Measurements from ENCODE around the gene CD37. TPM values are rescaled to one million over a fixed set of nuclear protein-coding genes. Genes with fewer than 3 reads are reported as not detected.
A peak's percentile ranks its signal among the peaks of the same experiment; 100 is the strongest.

The CD37 gene
- total RNA-seq, 1 experiment from 2014 or later, result not detected

GRCh38 chr19:49295208-49295880, 39.9 kb upstream of the CD37 start:
- Histone ChIP-seq H3K14ac (ENCODE audit: insufficient read depth, low read length) (no peak overlapping the region), H3K9ac (ENCODE audit: extremely low read depth, insufficient read length, low read length) (no peak overlapping the region), H2BK15ac (ENCODE audit: low read depth, low read length) (no peak overlapping the region), H4K20me1 (ENCODE audit: control insufficient read depth, insufficient read depth, insufficient read length) (no peaks in the 10 kb centered on the region), H3K27me3 (ENCODE audit: insufficient read depth, low read length) (no peaks in the 10 kb centered on the region), H3K4ac (ENCODE audit: low read depth, low read length) (no peak overlapping the region), H4K8ac (replicated peaks; ENCODE audit: insufficient read length, low read depth, low read length) (no peak overlapping the region), H3T11ph (ENCODE audit: low read length) (no peak overlapping the region), H3K79me1 (ENCODE audit: insufficient read depth, low read depth, low read length, poor library complexity, severe bottlenecking) (no peaks in the 10 kb centered on the region), H2AFZ (ENCODE audit: low read length) (no peak overlapping the region), H3K4me1 (ENCODE audit: insufficient read depth, low read length) (no peaks in the 10 kb centered on the region), H3K79me2 (ENCODE audit: insufficient read depth, low read length) (no peaks in the 10 kb centered on the region), H2BK5ac (ENCODE audit: insufficient read length, low read length) (no peak overlapping the region), H2AK5ac (ENCODE audit: insufficient read length, low read length) (no peak overlapping the region), H3K18ac (ENCODE audit: insufficient read length, low read depth, low read length) (no peak overlapping the region), H2BK20ac (ENCODE audit: low read depth, low read length, poor library complexity, severe bottlenecking) (no peak overlapping the region), H2BK120ac (ENCODE audit: low read depth, low read length, poor library complexity, severe bottlenecking) (no peak overlapping the region), H2BK12ac (ENCODE audit: insufficient read length, low read depth, low read length) (no peak overlapping the region), H3K9me3 (ENCODE audit: control insufficient read depth, low read depth, low read length) (no peaks in the 10 kb centered on the region), H3K4me2 (ENCODE audit: insufficient read depth, insufficient read length, low read length) (no peak overlapping the region), H4K91ac (ENCODE audit: insufficient read length, low read depth, low read length) (no peak overlapping the region), H3K56ac (ENCODE audit: insufficient read length, low read depth, low read length) (no peak overlapping the region), H3K23ac (ENCODE audit: insufficient read length, low read depth, low read length) (no peak overlapping the region), H3K27ac (ENCODE audit: insufficient read length, low read depth, low read length) (no peak overlapping the region), H3K23me2 (ENCODE audit: insufficient read length, low read depth, low read length, poor library complexity, severe bottlenecking) (no peaks in the 10 kb centered on the region), H4K5ac (ENCODE audit: insufficient read length, low read depth, low read length) (no peak overlapping the region)
- no peak for DNase-seq
- H3K36me3 Mint-ChIP-seq (ENCODE audit: insufficient read depth in 1 of 3, low read depth in 3 of 3), result no peaks in the 10 kb centered on the region
- no peak for TF ChIP-seq CTCF (conservative IDR thresholded peaks at IDR 0.05)
- no peak overlapping the region for H3K4me3 Mint-ChIP-seq
- no peaks in the 10 kb centered on the region for H3K9me3 Mint-ChIP-seq
- WGBS (ENCODE audit: extremely low coverage, insufficient read length, low lambda C conversion rate), result no CpG with 5 or more reads among the region's 8 CpGs
- peaks cover 4% of the 10 kb centered on the region; the same call in 1 of the 2 replicates for H3K27me3 Mint-ChIP-seq (ENCODE audit: low read depth)
- no peaks in the 10 kb centered on the region; a peak in 1 of 4 replicates for H3K4me1 Mint-ChIP-seq
- peak overlapping the region in 1 of 3 experiments; percentile 82; a peak in 1 of 7 replicates for H3K27ac Mint-ChIP-seq

Measured in H9 (cell line).